OCI-LY7 (cell line): ENCODE measurements around the gene REEP6. TPM values are rescaled to one million over a fixed set of nuclear protein-coding genes. Genes with fewer than 3 reads are reported as not detected.

Experiments
- BruUV-seq: library from RNA; stranded (reverse); fragments of 400-500 nt; replicated peaks from 2 replicates; lab custom pipeline; 2021; lab: Mats Ljungman, UMichigan
- CTCF ChIA-PET: fragments of 300-600 bp; sonication (Branson Sonifier 250); formaldehyde crosslinking; loops from one replicate; lab custom pipeline; 2022; ENCODE audit warnings: antibody characterized with exemption; ENCODE audit not compliant: unreplicated experiment; lab: Charles Lee
- POLR2A ChIA-PET: fragments of 300-600 bp; sonication (Branson Sonifier 250); formaldehyde crosslinking; loops from one replicate; lab custom pipeline; 2022; ENCODE audit warnings: antibody characterized with exemption; lab: Charles Lee
- DNase-seq: peaks from one replicate; pipeline ENCODE4 v3.0.0-alpha.2; 2015; ENCODE audit warnings: low spot score
- H2AFZ ChIP-seq: fragments of 200-600 bp; sonication (generic), shearing (Covaris generic); 2 replicates; pipeline ENCODE4 v1.6.1; 2014; ENCODE audit warnings: mild to moderate bottlenecking, antibody characterized with exemption, low read length, moderate library complexity
- H3K27ac ChIP-seq: fragments of 200-600 bp; sonication (generic); 2 replicates; pipeline ENCODE4 v1.5.1; 2014; ENCODE audit warnings: mixed run types, low read depth, mild to moderate bottlenecking, moderate library complexity, low read length, inconsistent platforms; ENCODE audit not compliant: poor library complexity, severe bottlenecking
- H3K36me3 ChIP-seq: fragments of 200-600 bp; sonication (generic); 2 replicates; pipeline ENCODE4 v1.6.1; 2014; ENCODE audit warnings: mild to moderate bottlenecking, antibody characterized with exemption, low read length, moderate library complexity, mixed read lengths; ENCODE audit not compliant: insufficient read depth
- H3K4me1 ChIP-seq: fragments of 200-600 bp; sonication (generic); 2 replicates; pipeline ENCODE4 v1.5.1; 2014; ENCODE audit warnings: mild to moderate bottlenecking, low read length; ENCODE audit not compliant: insufficient read depth, poor library complexity, severe bottlenecking
- H3K4me2 ChIP-seq: fragments of 200-600 bp; sonication (generic); 2 replicates; pipeline ENCODE4 v1.6.1; 2014; ENCODE audit warnings: mild to moderate bottlenecking, low read length
- H3K4me3 ChIP-seq: fragments of 200-600 bp; sonication (generic); 2 replicates; pipeline ENCODE4 v1.5.1; 2014; ENCODE audit warnings: mild to moderate bottlenecking, low read depth, low read length; ENCODE audit not compliant: poor library complexity, severe bottlenecking
- H3K79me2 ChIP-seq: fragments of 200-600 bp; sonication (generic); 2 replicates; pipeline ENCODE4 v1.6.1; 2016; ENCODE audit warnings: low read depth, mild to moderate bottlenecking, low read length, moderate library complexity, mixed read lengths; ENCODE audit not compliant: insufficient read depth
- H3K9me2 ChIP-seq: fragments of 200-600 bp; sonication (generic); 2 replicates; pipeline ENCODE4 v1.6.1; 2016; ENCODE audit warnings: mild to moderate bottlenecking, low read length, mixed read lengths; ENCODE audit not compliant: insufficient read depth
- H3K9me3 ChIP-seq: fragments of 200-600 bp; sonication (generic); 2 replicates; pipeline ENCODE4 v1.6.1; 2014; ENCODE audit warnings: mild to moderate bottlenecking, mixed run types, low read length, mixed read lengths
- H4K20me1 ChIP-seq: fragments of 200-600 bp; sonication (generic); 2 replicates; pipeline ENCODE4 v1.6.1; 2014; ENCODE audit warnings: mild to moderate bottlenecking, antibody characterized with exemption, low read length, moderate library complexity, mixed read lengths; ENCODE audit not compliant: insufficient read depth
- CTCF ChIP-seq: fragments of 200-600 bp; sonication (generic); conservative IDR thresholded peaks from 2 replicates; pipeline ENCODE4 v1.5.1; 2014; ENCODE audit warnings: mild to moderate bottlenecking, antibody characterized with exemption, low read length, moderate library complexity, mixed read lengths
- EZH2phosphoT487 ChIP-seq: fragments of 200-600 bp; sonication (generic); IDR thresholded peaks from 2 replicates; pipeline ENCODE4 v1.6.1; 2018; ENCODE audit warnings: low read depth, borderline replicate concordance, mild to moderate bottlenecking, mixed run types, antibody characterized with exemption, low read length, moderate library complexity, mixed read lengths
- intact Hi-C: fragments of 100-400 bp; cut with micrococcal nuclease; formaldehyde crosslinking; loops from one replicate; pipeline ENCODE4 v1.10.0; 2022; ENCODE audit not compliant: unreplicated experiment
- total RNA-seq, 2 experiments: library from RNA; depleted of rRNA in 1 of 2; stranded (reverse); fragments of >200 nt in 1 of 2; shearing (Covaris generic) in 1 of 2; gene quantifications; 2 replicates each; pipeline ENCODE4 v1.2.3, GENCODE V29; 2014 to 2022

REEP6 gene
- total RNA-seq, 2 experiments from 2014 or later: 1.3 to 3.6 TPM

DNA sequence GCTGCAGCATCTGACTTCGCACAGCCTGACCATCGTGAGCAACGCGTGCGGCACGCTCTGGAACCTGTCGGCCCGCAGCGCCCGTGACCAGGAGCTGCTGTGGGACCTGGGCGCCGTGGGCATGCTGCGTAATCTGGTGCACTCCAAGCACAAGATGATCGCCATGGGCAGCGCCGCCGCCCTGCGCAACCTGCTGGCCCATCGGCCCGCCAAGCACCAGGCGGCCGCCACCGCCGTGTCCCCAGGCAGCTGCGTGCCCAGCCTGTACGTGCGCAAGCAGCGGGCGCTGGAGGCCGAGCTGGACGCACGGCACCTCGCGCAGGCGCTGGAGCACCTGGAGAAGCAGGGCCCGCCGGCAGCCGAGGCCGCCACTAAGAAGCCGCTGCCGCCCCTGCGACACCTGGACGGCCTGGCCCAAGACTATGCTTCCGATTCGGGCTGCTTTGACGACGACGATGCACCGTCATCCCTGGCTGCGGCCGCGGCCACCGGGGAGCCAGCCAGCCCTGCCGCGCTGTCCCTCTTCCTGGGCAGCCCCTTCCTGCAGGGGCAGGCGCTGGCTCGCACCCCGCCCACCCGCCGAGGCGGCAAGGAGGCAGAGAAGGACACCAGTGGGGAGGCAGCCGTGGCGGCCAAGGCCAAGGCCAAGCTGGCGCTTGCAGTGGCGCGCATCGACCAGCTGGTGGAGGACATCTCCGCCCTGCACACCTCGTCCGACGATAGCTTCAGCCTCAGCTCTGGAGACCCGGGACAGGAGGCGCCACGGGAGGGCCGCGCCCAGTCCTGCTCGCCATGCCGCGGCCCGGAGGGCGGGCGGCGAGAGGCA, 25.6 kb upstream of the REEP6 start:
- Histone ChIP-seq H3K9me2 (no peaks in the 10 kb centered on the region), H3K27ac (no peak overlapping the region), H3K4me1 (peaks cover 1% of the 10 kb centered on the region), H3K79me2 (no peaks in the 10 kb centered on the region), H3K4me2 (no peak overlapping the region), H3K36me3 (no peaks in the 10 kb centered on the region), H3K9me3 (no peaks in the 10 kb centered on the region), H2AFZ (no peak overlapping the region), H3K4me3 (no peak overlapping the region), H4K20me1 (no peaks in the 10 kb centered on the region)
- ChIA-PET CTCF (no interaction called here), POLR2A (interaction anchor here (0.7 kb wide), 1 partner anchor 52 kb away, joined by 7 read pairs; no protein-coding TSS in a partner anchor)
- DNase-seq: no peak
- BruUV-seq: no TSS peak
- TF ChIP-seq EZH2phosphoT487 (no peak), CTCF (no peak)
- intact Hi-C loops: no loop called here

- TF ChIP-seq CTCF (no peak), EZH2phosphoT487 (no peak)
- DNase-seq: no peak
- POLR2A ChIA-PET: no interaction called here
- no peaks in the 10 kb centered on the region for H3K9me3 ChIP-seq
- peaks cover 8% of the 10 kb centered on the region for H3K4me1 ChIP-seq
- no peak overlapping the region for H2AFZ ChIP-seq
- no peak overlapping the region for H3K4me2 ChIP-seq
- H3K9me2 ChIP-seq: no peaks in the 10 kb centered on the region
- intact Hi-C loops: no loop called here
- no TSS peak for BruUV-seq
- no peak overlapping the region for H3K27ac ChIP-seq
- peaks cover 1% of the 10 kb centered on the region; the same call in 1 of the 2 replicates for H4K20me1 ChIP-seq
- CTCF ChIA-PET: no interaction called here
- no peak overlapping the region for H3K4me3 ChIP-seq
- no peaks in the 10 kb centered on the region for H3K36me3 ChIP-seq
- no peaks in the 10 kb centered on the region for H3K79me2 ChIP-seq
Measured at GRCh38 chr19:1466018-1466460, 24.9 kb upstream of the REEP6 start.
